Occipital lobe (tissue), 1 donor: Measurements from ENCODE around the gene CCL1. TPM values are rescaled to one million over a fixed set of nuclear protein-coding genes. Genes with fewer than 3 reads are reported as not detected.

Experiments used
- total RNA-seq: library from RNA; depleted of rRNA; stranded (reverse); fragments of >200 nt; gene quantifications from one replicate; pipeline ENCODE4 v1.2.3, GENCODE V29; 2014

The CCL1 gene
- total RNA-seq, 1 donor from 2014 or later: 0.47 TPM

Other genes starting within 250 kb of the CCL1 start
- gene CCL2, start 107.9 kb downstream of the CCL1 start, total RNA-seq: 8.7 TPM
- gene CCL7, start 93.0 kb downstream of the CCL1 start, total RNA-seq: not detected
- not detected for gene CCL11, start 77.5 kb downstream of the CCL1 start, total RNA-seq
- 0.16 TPM for gene CCL8, start 43.8 kb downstream of the CCL1 start, total RNA-seq
- gene CCL13, start 6.8 kb downstream of the CCL1 start, total RNA-seq: not detected
- gene TMEM132E, start 216.3 kb upstream of the CCL1 start, total RNA-seq: 0.78 TPM